ENCODE results near the gene CDK17. TPM values are rescaled to one million over a fixed set of nuclear protein-coding genes. Genes with fewer than 3 reads are reported as not detected.
"Not testable (repeated sequence)": the region's sequence is repeated elsewhere in the genome, so short reads cannot be mapped to it uniquely, and the experiment has no call there.

Gene CDK17
- total RNA-seq, 1 donor from 2014 or later: 197 TPM

- no peak for DNase-seq (ENCODE audit: extremely low read depth, low read depth, low spot score)
Measured at GRCh38 chr12:96359328-96359727, 40.9 kb downstream of the CDK17 start.

GRCh38 chr12:96356831-96357230, 43.4 kb downstream of the CDK17 start:
- no peak for DNase-seq (ENCODE audit: extremely low read depth, low read depth, low spot score)

GRCh38 chr12:96354844-96355534, 45.2 kb downstream of the CDK17 start:
- no peak for DNase-seq (ENCODE audit: extremely low read depth, low read depth, low spot score)

- DNase-seq (ENCODE audit: extremely low read depth, low read depth, low spot score): no peak
Measured at GRCh38 chr12:96354326-96354725, 45.9 kb downstream of the CDK17 start.

- DNase-seq (ENCODE audit: extremely low read depth, low read depth, low spot score): no peak
Measured at GRCh38 chr12:96352161-96352835, 47.9 kb downstream of the CDK17 start.

- DNase-seq (ENCODE audit: extremely low read depth, low read depth, low spot score): no peak
Measured at GRCh38 chr12:96350982-96351381, 49.3 kb downstream of the CDK17 start.

- DNase-seq (ENCODE audit: extremely low read depth, low read depth, low spot score): no peak
Measured at GRCh38 chr12:96347130-96347699, 53.0 kb downstream of the CDK17 start.

- not testable (repeated sequence) for DNase-seq (ENCODE audit: extremely low read depth, low read depth, low spot score)
Measured at GRCh38 chr12:96346716-96347115, 53.5 kb downstream of the CDK17 start.

- no peak for DNase-seq (ENCODE audit: extremely low read depth, low read depth, low spot score)
Measured at GRCh38 chr12:96344124-96344695, 56.0 kb downstream of the CDK17 start.

GRCh38 chr12:96343347-96343954, 56.8 kb downstream of the CDK17 start:
- no peak for DNase-seq (ENCODE audit: extremely low read depth, low read depth, low spot score)

GRCh38 chr12:96339666-96340065, 60.6 kb downstream of the CDK17 start:
- not testable (repeated sequence) for DNase-seq (ENCODE audit: extremely low read depth, low read depth, low spot score)

- no peak for DNase-seq (ENCODE audit: extremely low read depth, low read depth, low spot score)
Measured at GRCh38 chr12:96338852-96339471, 61.3 kb downstream of the CDK17 start.

GRCh38 chr12:96337953-96338352, 62.3 kb downstream of the CDK17 start:
- DNase-seq (ENCODE audit: extremely low read depth, low read depth, low spot score): no peak

- DNase-seq (ENCODE audit: extremely low read depth, low read depth, low spot score): no peak
Measured at GRCh38 chr12:96336489-96336888, 63.8 kb downstream of the CDK17 start.

- no peak for DNase-seq (ENCODE audit: extremely low read depth, low read depth, low spot score)
Measured at GRCh38 chr12:96335270-96335669, 65.0 kb downstream of the CDK17 start.

GRCh38 chr12:96334502-96334901, 65.7 kb downstream of the CDK17 start:
- no peak for DNase-seq (ENCODE audit: extremely low read depth, low read depth, low spot score)

GRCh38 chr12:96329545-96329944, 70.7 kb downstream of the CDK17 start:
- no peak for DNase-seq (ENCODE audit: extremely low read depth, low read depth, low spot score)

GRCh38 chr12:96329018-96329417, 71.2 kb downstream of the CDK17 start:
- no peak for DNase-seq (ENCODE audit: extremely low read depth, low read depth, low spot score)

GRCh38 chr12:96327889-96328288, 72.3 kb downstream of the CDK17 start:
- no peak for DNase-seq (ENCODE audit: extremely low read depth, low read depth, low spot score)

GRCh38 chr12:96327346-96327745, 72.9 kb downstream of the CDK17 start:
- DNase-seq (ENCODE audit: extremely low read depth, low read depth, low spot score): no peak

All from glomerular endothelial cell (primary cell).